WTC11 (cell line): Measurements from ENCODE around the gene WSB2.

ENCODE experiments used
- AR ChIP-seq: fragments of 250-450 bp; sonication (Bioruptor Pico); IDR thresholded peaks from 2 replicates; pipeline ENCODE4 v1.9.0; 2021; ENCODE audit warnings: mild to moderate bottlenecking
- ATF2 ChIP-seq: sonication (generic); formaldehyde crosslinking; IDR thresholded peaks from 2 replicates; pipeline ENCODE4 v1.8.1; 2022; ENCODE audit warnings: low read depth, missing genetic modification reagents, borderline replicate concordance
- ATF3 ChIP-seq: sonication (generic); formaldehyde crosslinking; conservative IDR thresholded peaks from 2 replicates; pipeline ENCODE4 v1.8.1; 2022; ENCODE audit warnings: mild to moderate bottlenecking, missing genetic modification reagents
- CTCF ChIP-seq: fragments of 200-600 bp; IDR thresholded peaks from 2 replicates; pipeline ENCODE4 v1.8.0; 2022; ENCODE audit warnings: antibody characterized with exemption
- E2F5 ChIP-seq: sonication (generic); formaldehyde crosslinking; IDR thresholded peaks from 2 replicates; pipeline ENCODE4 v1.8.1; 2022; ENCODE audit warnings: mild to moderate bottlenecking, moderate library complexity, missing genetic modification reagents
- MAX ChIP-seq: sonication (generic); formaldehyde crosslinking; IDR thresholded peaks from 2 replicates; pipeline ENCODE4 v1.8.0; 2022; ENCODE audit warnings: mild to moderate bottlenecking, missing genetic modification reagents
- NFYB ChIP-seq: sonication (generic); formaldehyde crosslinking; conservative IDR thresholded peaks from 2 replicates; pipeline ENCODE4 v1.8.0; 2022; ENCODE audit warnings: low read depth, missing genetic modification reagents
- SMAD3 ChIP-seq: sonication (generic); formaldehyde crosslinking; IDR thresholded peaks from 2 replicates; pipeline ENCODE4 v1.8.0; 2022; ENCODE audit warnings: missing genetic modification reagents, mild to moderate bottlenecking, borderline replicate concordance
- USF2 ChIP-seq: sonication (generic); formaldehyde crosslinking; IDR thresholded peaks from 2 replicates; pipeline ENCODE4 v1.8.1; 2023; ENCODE audit warnings: mild to moderate bottlenecking, missing genetic modification reagents, moderate library complexity

GRCh38 chr12:118022728-118023109 lies 38.3 kb downstream of the WSB2 start:
- TF ChIP-seq MAX (no peak), CTCF (no peak), ATF2 (CRISPR knock-in tag) (no peak), SMAD3 (CRISPR knock-in tag) (no peak), ATF3 (CRISPR knock-in tag) (no peak), NFYB (no peak), USF2 (CRISPR knock-in tag) (no peak), AR (CRISPR knock-in tag) (no peak), E2F5 (CRISPR knock-in tag) (no peak)
